Tibial nerve (tissue), 4 donors: ENCODE measurements around the gene THYN1. TPM values are rescaled to one million over a fixed set of nuclear protein-coding genes. Genes with fewer than 3 reads are reported as not detected.
"Not testable (repeated sequence)": the region's sequence is repeated elsewhere in the genome, so short reads cannot be mapped to it uniquely, and the experiment has no call there.

Source experiments
- DNase-seq, 2 donors: peaks; one replicate each; pipeline ENCODE4 v3.0.0-alpha.2; 2019; ENCODE audit warnings: low spot score in 2 of 2
- H3K27ac ChIP-seq, 4 donors: fragments of 200-600 bp; sonication (generic) in 3 of 4; one replicate each; pipeline ENCODE4 v1.5.1; 2017 to 2019; ENCODE audit warnings: mild to moderate bottlenecking in 1 of 4
- H3K27me3 ChIP-seq, 2 donors: fragments of 200-600 bp; sonication (generic) in 1 of 2; one replicate each; pipeline versions ENCODE4 v1.5.1 to v1.6.0; 2017 to 2019
- H3K36me3 ChIP-seq, 3 donors: fragments of 200-600 bp; sonication (generic); one replicate each; pipeline ENCODE4 v1.5.1; 2018 to 2019
- H3K4me1 ChIP-seq, 4 donors: fragments of 200-600 bp; sonication (generic) in 3 of 4; one replicate each; pipeline ENCODE4 v1.5.1; 2017 to 2019
- H3K4me3 ChIP-seq, 4 donors: fragments of 200-600 bp; sonication (generic) in 3 of 4; one replicate each; pipeline ENCODE4 v1.5.1; 2017 to 2019; ENCODE audit warnings: mild to moderate bottlenecking in 1 of 4, moderate library complexity in 1 of 4
- H3K9me3 ChIP-seq, 4 donors: fragments of 200-600 bp; sonication (generic) in 3 of 4; one replicate each; pipeline ENCODE4 v1.5.1; 2017 to 2019
- CTCF ChIP-seq, 5 experiments: fragments of 200-600 bp in 3 of 5; fragments of 450-650 bp in 2 of 5; sonication (generic) in 3 of 5; IDR thresholded peaks; one replicate each; pipeline ENCODE4 v1.5.1; 2016 to 2019; ENCODE audit warnings: antibody characterized with exemption in 5 of 5, mild to moderate bottlenecking in 3 of 5, moderate library complexity in 2 of 5
- EP300 ChIP-seq, 2 donors: sonication (generic); formaldehyde crosslinking; IDR thresholded peaks; one replicate each; pipeline ENCODE4 v1.6.1; 2017; ENCODE audit warnings: antibody characterized with exemption in 2 of 2, mild to moderate bottlenecking in 1 of 2
- POLR2A ChIP-seq, 2 donors: fragments of 450-650 bp; IDR thresholded peaks; one replicate each; pipeline ENCODE4 v1.6.1; 2017; ENCODE audit warnings: antibody characterized with exemption in 2 of 2, mild to moderate bottlenecking in 2 of 2, moderate library complexity in 2 of 2
- WGBS, 2 donors: methylation state at CpG; one replicate each; pipeline ENCODE4 v1.1.5; 2018; 5-methylcytosine and 5-hydroxymethylcytosine counted together
- total RNA-seq, 4 donors: library from RNA; depleted of rRNA; stranded (reverse); fragments of >200 nt; gene quantifications; one replicate each; pipeline ENCODE4 v1.1.0, GENCODE V29; 2016

Gene THYN1
- total RNA-seq, 4 donors from 2014 or later, result 46.0 to 65.7 (median 53.3) TPM

DNA sequence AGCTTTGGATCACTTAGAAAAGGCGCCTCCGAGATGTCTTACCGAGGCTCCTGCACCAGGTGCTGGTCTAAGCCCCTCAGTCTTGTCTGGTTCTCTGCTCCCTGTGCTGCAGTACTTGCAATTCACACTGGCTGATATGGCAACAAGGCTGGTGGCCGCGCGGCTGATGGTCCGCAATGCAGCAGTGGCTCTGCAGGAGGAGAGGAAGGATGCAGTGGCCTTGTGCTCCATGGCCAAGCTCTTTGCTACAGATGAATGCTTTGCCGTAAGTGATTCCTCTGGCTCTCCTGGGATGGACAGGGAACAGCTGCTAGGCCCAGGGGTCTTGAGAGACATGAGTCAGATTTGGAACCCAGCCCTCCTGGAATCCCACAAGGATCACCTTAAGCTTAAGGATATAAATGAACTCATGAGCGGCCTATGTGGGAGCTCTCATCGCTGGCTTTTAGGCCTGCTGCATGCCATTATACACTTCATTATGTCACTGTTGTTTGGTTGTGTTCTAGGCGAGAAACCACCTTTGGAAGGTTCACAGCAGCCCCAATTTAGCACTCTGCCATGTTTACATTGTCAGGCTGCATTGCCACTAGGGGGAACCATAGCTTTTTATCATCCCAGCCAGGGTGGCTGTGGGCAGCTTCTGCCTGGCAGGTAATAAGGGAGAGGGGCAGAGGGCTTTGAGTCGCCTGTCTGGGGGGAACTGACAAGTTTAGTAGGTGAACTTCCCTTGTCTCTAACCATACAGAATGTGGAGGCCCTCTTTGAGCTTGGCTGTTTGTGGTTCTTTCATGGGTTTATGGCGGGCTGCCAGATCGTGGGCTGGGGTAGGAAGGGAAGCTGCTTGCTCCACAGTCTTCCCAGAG lies 8.7 kb upstream of the THYN1 start:
- H3K27ac ChIP-seq, result no peak overlapping the region
- TF ChIP-seq EP300 (IDR thresholded peaks at IDR 0.05) (no peak), CTCF (IDR thresholded peaks at IDR 0.05) (peak in 2 of 5 experiments; percentile 12 to 14)
- DNase-seq, result no peak
- no peak overlapping the region for H3K4me3 ChIP-seq
- H3K27me3 ChIP-seq, result no peaks in the 10 kb centered on the region
- H3K36me3 ChIP-seq, result peaks cover 0 to 81% (median 5%) of the 10 kb centered on the region in 3 donors
- 87 to 88% methylated on average over 14 of the region's 14 CpGs for WGBS, 2 donors
- H3K4me1 ChIP-seq, result peaks cover 0 to 6% (median 0%) of the 10 kb centered on the region in 4 donors
- no peaks in the 10 kb centered on the region for H3K9me3 ChIP-seq

DNA sequence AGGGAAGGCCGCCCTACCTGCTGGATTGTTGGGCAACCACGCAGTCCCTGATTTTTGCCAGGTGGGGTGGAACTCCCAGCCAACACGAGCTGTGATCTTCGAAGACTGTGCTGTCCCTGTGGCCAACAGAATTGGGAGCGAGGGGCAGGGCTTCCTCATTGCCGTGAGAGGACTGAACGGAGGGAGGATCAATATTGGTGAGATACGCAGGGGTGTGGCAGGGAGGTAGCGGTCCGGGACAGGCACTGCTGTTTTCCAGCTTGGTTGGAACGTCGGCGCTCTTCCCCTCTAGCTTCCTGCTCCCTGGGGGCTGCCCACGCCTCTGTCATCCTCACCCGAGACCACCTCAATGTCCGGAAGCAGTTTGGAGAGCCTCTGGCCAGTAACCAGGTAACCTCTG lies 7.8 kb upstream of the THYN1 start:
- Histone ChIP-seq H3K9me3 (no peaks in the 10 kb centered on the region), H3K4me3 (no peak overlapping the region), H3K27ac (no peak overlapping the region), H3K27me3 (no peaks in the 10 kb centered on the region), H3K36me3 (peaks cover 0 to 89% (median 5%) of the 10 kb centered on the region in 3 donors), H3K4me1 (peaks cover 0 to 6% (median 0%) of the 10 kb centered on the region in 4 donors)
- DNase-seq, result no peak
- TF ChIP-seq EP300 (IDR thresholded peaks at IDR 0.05) (no peak), CTCF (IDR thresholded peaks at IDR 0.05) (no peak)
- 94 to 96% methylated on average over 11 to 16 of the region's 16 CpGs for WGBS, 2 donors

GRCh38 chr11:134260503-134260902 lies 7.4 kb upstream of the THYN1 start:
- H3K4me3 ChIP-seq, result no peak overlapping the region
- H3K36me3 ChIP-seq, result peaks cover 0 to 89% (median 5%) of the 10 kb centered on the region in 3 donors
- no peaks in the 10 kb centered on the region for H3K27me3 ChIP-seq
- no peaks in the 10 kb centered on the region for H3K9me3 ChIP-seq
- TF ChIP-seq EP300 (IDR thresholded peaks at IDR 0.05) (no peak), CTCF (IDR thresholded peaks at IDR 0.05) (no peak)
- H3K4me1 ChIP-seq, result peaks cover 0 to 8% (median 0%) of the 10 kb centered on the region in 4 donors
- no peak for DNase-seq
- H3K27ac ChIP-seq, result no peak overlapping the region

GRCh38 chr11:134258577-134258976 lies 5.4 kb upstream of the THYN1 start:
- no peak for DNase-seq
- Histone ChIP-seq H3K4me1 (peaks cover 0 to 23% (median 8%) of the 10 kb centered on the region in 4 donors), H3K27me3 (no peaks in the 10 kb centered on the region), H3K4me3 (no peak overlapping the region), H3K9me3 (no peaks in the 10 kb centered on the region), H3K27ac (no peak overlapping the region), H3K36me3 (peaks cover 0 to 74% (median 5%) of the 10 kb centered on the region in 3 donors)
- no peak for TF ChIP-seq POLR2A (IDR thresholded peaks at IDR 0.05)
- no peak for TF ChIP-seq EP300 (IDR thresholded peaks at IDR 0.05)
- TF ChIP-seq CTCF (IDR thresholded peaks at IDR 0.05), result no peak
- WGBS, 2 donors, result 86 to 87% methylated on average over 4 of the region's 4 CpGs

DNA sequence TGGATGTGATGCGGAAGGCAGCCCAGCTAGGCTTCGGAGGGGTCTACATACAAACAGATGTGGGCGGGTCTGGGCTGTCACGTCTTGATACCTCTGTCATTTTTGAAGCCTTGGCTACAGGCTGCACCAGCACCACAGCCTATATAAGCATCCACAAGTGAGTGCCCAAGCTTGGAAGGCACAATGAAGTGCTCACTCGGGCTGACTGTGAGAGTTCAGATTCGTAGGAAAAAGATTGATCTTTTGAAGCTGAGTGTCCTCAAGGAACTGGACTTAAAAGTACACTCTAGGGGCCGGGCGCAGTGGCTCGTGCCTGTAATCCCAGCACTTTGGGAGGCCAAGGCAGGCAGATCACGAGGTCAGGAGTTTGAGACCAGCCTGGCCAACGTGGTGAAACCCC lies 3.9 kb upstream of the THYN1 start:
- Histone ChIP-seq H3K27me3 (no peaks in the 10 kb centered on the region), H3K4me1 (peaks cover 0 to 28% (median 13%) of the 10 kb centered on the region in 4 donors), H3K4me3 (no peak overlapping the region), H3K9me3 (no peaks in the 10 kb centered on the region), H3K27ac (no peak overlapping the region), H3K36me3 (peaks cover 0 to 59% (median 5%) of the 10 kb centered on the region in 3 donors)
- no peak for TF ChIP-seq CTCF (IDR thresholded peaks at IDR 0.05)
- TF ChIP-seq POLR2A (IDR thresholded peaks at IDR 0.05), result no peak
- TF ChIP-seq EP300 (IDR thresholded peaks at IDR 0.05), result no peak
- 87 to 94% methylated on average over 11 of the region's 11 CpGs for WGBS, 2 donors
- no peak for DNase-seq

DNA sequence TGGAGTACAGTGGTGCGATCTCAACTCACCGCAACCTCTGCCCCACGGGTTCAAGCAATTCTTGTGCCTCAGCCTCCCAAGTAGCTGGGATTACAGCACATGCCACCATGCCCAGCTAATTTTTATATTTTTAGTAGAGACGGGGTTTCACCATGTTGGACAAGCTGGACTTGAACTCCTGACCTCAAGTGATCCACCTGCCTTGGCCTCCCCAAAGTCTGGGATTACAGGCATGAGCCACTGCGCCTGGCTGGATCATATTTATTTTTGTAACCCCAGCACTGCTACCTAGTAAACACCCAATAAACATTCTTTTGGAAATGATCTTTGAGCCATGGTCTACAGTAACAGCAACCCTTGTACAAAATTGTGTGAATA lies 2.0 kb upstream of the THYN1 start:
- H3K4me3 ChIP-seq, H3K27me3 ChIP-seq, H3K27ac ChIP-seq, DNase-seq, H3K9me3 ChIP-seq: not testable (repeated sequence)
- H3K36me3 ChIP-seq, result peaks cover 0 to 52% (median 7%) of the 10 kb centered on the region in 3 donors
- WGBS, 2 donors, result 92% methylated on average over 5 of the region's 5 CpGs
- H3K4me1 ChIP-seq, result peaks cover 0 to 36% (median 18%) of the 10 kb centered on the region in 4 donors
